GM19372 (cell line): ENCODE measurements around the gene GNMT.

ENCODE experiments used
- ATAC-seq: cut with Tn5 transposase; IDR thresholded peaks from one replicate; pipeline ENCODE4 v1.9.1; 2021; ENCODE audit warnings: mild to moderate bottlenecking, low read depth, moderate library complexity; ENCODE audit not compliant: unreplicated experiment

The GNMT gene

DNA sequence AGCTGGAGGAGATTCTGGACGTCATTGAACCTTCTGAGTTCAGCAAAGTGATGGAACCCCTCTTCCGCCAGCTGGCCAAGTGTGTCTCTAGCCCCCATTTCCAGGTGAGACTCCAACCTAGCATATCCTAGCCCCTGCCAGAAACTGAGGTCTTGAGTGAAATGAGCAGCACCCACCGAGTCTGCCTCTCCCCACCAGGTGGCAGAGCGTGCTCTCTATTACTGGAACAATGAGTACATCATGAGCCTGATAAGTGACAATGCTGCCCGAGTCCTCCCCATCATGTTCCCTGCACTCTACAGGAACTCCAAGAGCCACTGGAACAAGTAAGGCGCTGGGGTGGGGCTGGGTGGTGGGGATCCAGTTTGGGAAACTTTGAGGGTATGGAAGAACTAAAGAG lies 48.6 kb downstream of the GNMT start:
- no peak for ATAC-seq

DNA sequence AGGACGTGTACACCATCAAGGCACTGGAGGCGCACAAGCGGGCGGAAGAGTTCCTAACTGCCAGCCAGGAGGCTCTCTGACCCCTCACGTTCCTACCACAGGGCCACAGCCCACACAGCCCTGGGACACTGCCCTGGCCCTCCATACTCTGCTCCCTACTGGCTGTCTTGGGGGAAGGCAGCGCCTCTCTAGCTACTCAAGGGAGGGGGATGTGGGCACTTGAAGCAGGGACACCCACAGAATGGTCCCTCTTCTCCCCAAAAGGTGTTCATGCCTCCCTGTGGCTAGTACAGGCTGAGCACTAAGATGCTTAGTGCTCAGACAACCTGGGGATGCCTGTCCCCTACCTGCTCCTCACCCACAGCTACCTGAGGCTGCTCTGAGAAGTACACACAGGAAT lies 50.7 kb downstream of the GNMT start:
- ATAC-seq = no peak

DNA sequence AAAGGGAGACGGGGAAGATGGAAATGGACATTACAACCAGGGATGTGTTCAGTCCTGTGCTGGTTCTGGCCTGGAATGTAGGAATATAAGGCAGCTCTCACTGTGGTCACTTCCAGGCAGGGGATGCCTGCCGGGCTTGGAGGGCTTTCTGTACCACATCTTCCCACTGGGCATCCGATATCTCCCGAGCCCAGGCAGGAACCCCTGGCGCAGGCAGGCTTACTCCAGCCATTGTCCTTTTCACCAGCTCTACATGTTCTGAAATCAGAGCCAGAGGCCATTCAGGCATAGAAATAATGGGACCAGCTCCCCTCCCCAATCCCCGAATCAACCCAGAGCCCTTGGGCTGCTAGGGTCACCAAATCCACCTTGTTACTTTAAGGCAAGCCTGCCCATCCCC lies 51.8 kb downstream of the GNMT start:
- no peak for ATAC-seq

DNA sequence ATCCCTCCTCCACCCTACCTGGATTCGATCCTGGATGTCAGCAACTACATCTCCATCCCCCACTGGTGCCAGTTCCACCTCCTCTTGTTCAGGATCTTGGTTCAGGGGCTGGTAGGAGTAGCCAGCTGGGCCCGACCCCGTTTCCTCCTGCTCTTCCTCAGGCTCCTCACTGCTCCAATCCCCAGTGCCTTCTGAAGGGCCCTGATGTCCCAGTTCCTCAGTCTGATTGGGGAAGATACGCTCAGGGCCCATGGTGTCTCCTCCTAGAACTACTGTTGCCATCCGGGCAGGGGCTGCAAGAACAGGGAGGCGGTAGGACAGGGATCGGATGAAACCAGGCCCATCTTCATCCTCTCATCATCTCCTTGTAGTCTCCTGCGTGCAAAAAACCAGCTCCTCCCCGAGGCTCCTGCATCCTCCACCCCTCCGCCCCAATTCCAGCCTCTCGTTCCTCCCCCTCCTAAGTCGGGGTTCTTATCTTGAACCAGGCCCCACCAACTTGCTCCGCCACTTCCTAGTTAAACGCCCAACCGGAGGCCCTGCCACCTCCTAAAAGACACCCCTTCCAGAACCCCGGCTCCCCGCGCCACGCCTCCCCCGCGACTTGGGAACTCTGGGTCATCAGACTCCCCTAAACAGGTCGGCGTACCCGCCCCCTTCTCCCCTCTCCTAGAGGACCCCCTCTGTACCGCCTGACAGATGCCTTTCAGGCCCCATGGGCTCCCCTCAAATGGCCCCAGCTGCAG lies 52.7 kb downstream of the GNMT start:
- ATAC-seq = no peak
